Measurements from ENCODE around the gene RPTOR. TPM values are rescaled to one million over a fixed set of nuclear protein-coding genes. Genes with fewer than 3 reads are reported as not detected.

The RPTOR gene
- total RNA-seq, 2 experiments from 2014 or later = 45.3 to 49.1 TPM

DNA sequence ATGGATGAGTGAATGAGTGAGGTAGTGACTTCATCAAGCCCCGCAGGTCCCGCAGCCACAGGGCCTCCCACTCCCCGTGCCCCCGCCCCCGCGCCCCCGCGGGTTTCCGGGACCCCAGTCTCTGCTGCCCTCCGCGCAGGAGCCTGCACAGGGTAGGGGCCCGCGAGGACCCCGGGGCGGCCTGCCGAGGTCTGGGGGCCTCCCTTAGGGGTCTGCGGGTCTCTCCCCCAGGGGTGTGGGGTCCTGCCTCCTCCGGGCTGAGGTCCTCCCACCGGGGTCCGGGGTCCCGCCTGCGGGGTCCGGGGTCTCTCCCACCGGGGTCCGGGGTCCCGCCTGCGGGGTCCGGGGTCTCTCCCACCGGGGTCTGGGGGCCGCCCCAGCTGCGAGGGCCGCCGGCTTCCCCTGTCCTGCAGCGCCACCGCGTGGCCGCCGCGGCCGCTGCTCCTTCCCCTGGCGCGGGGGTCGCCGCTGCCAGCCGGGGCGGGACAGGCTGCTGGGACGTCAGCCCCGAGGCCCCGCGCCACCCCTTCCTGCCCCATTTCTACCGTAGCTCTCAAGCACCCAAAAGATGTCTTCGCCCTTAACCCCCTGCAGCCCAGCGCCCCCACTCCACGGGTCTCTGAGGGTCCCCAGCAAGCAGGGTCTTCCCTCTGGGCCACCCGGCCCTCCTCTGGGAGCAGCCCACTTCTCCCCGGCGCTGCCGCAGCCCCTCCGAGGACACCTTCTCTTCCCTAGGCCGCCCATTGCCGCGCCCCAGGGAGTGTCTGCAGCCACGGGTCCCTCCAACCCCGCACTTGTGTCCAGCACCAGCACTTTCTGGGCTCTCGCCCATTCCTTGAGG lies 436.6 kb downstream of the RPTOR start:
- ATAC-seq (peak; percentile 50), DNase-seq (peak; percentile 35)
- peaks cover 10% of the 10 kb centered on the region for H3K27me3 Mint-ChIP-seq
- H3K9me3 Mint-ChIP-seq = no peaks in the 10 kb centered on the region
- ChIA-PET POLR2A (no interaction called here), CTCF (interaction anchor here (0.7 to 2.1 kb wide), 3 partner anchors 9 to 82 kb away, joined by 3 to 8 read pairs (median 3); no protein-coding TSS in a partner anchor)
- H3K4me3 Mint-ChIP-seq = no peak overlapping the region
- intact Hi-C loops (cut with micrococcal nuclease) = loop anchor here (5.0 kb wide), 1 partner anchor 554 kb away; no protein-coding TSS in a partner anchor
- H3K4me1 Mint-ChIP-seq (ENCODE audit: low read depth) = peaks cover 9% of the 10 kb centered on the region
- no peak overlapping the region for H3K27ac Mint-ChIP-seq
- peak; percentile 99 for TF ChIP-seq CTCF (IDR thresholded peaks at IDR 0.05)
- H3K36me3 Mint-ChIP-seq (ENCODE audit: low read depth) = no peaks in the 10 kb centered on the region

DNA sequence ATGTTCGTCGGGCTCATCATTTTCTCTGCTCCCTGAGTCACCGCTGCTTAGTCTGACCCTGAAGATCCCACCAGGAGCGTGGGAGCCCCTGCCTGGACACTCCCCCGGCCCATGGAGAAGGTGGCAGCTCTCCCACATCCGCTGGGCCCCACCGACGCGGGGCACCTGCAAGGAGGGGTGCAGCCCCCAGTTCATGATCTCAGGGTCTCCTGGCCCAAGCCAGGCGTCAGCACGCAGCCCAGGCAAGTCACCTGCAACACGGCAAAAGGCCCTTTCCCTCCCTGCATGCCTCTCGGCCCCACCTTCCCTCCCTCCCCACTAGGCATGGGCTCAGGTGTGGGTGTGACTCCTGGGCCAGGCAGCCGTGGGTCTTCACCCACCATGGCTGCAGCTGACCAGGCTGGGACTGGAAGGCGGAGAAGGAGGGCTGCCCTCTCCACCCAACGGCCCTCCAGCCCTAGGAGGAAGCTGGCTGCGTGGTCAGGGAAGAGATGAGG lies 437.3 kb downstream of the RPTOR start:
- no peak for ATAC-seq
- H3K4me3 Mint-ChIP-seq = no peak overlapping the region
- DNase-seq = no peak

GRCh38 chr17:80982426-80982974 lies 437.9 kb downstream of the RPTOR start:
- POLR2A ChIA-PET = no interaction called here
- no peak overlapping the region for H3K4me3 Mint-ChIP-seq

More for the DNA sequence above, 437.3 kb downstream of the RPTOR start:
- peaks cover 10% of the 10 kb centered on the region for H3K27me3 Mint-ChIP-seq
- CTCF ChIA-PET = interaction anchor here (0.8 to 2.1 kb wide), 3 partner anchors 11 to 81 kb away, joined by 3 to 8 read pairs (median 3); no protein-coding TSS in a partner anchor
- H3K9me3 Mint-ChIP-seq = no peaks in the 10 kb centered on the region
- H3K4me1 Mint-ChIP-seq (ENCODE audit: low read depth) = peaks cover 9% of the 10 kb centered on the region
- H3K27ac Mint-ChIP-seq = no peak overlapping the region
- POLR2A ChIA-PET = no interaction called here
- no peak for TF ChIP-seq CTCF (IDR thresholded peaks at IDR 0.05)
- no peaks in the 10 kb centered on the region for H3K36me3 Mint-ChIP-seq (ENCODE audit: low read depth)
- intact Hi-C loops (cut with micrococcal nuclease) = loop anchor here (5.0 kb wide), 1 partner anchor 555 kb away; no protein-coding TSS in a partner anchor

GRCh38 chr17:80983545-80983944 lies 438.9 kb downstream of the RPTOR start:
- Mint-ChIP-seq H3K27me3 (peaks cover 10% of the 10 kb centered on the region), H3K4me3 (no peak overlapping the region), H3K9me3 (no peaks in the 10 kb centered on the region), H3K4me1 (ENCODE audit: low read depth) (peaks cover 9% of the 10 kb centered on the region), H3K36me3 (ENCODE audit: low read depth) (no peaks in the 10 kb centered on the region), H3K27ac (no peak overlapping the region)
- ChIA-PET CTCF (no interaction called here), POLR2A (no interaction called here)
- no peak for ATAC-seq
- intact Hi-C loops (cut with micrococcal nuclease) = loop anchor here (5.0 kb wide), 1 partner anchor 556 kb away; no protein-coding TSS in a partner anchor
- DNase-seq = no peak
- no peak for TF ChIP-seq CTCF (IDR thresholded peaks at IDR 0.05)

More at GRCh38 chr17:80982426-80982974, 437.9 kb downstream of the RPTOR start:
- Mint-ChIP-seq H3K27ac (no peak overlapping the region), H3K9me3 (no peaks in the 10 kb centered on the region), H3K4me1 (ENCODE audit: low read depth) (peaks cover 9% of the 10 kb centered on the region), H3K36me3 (ENCODE audit: low read depth) (no peaks in the 10 kb centered on the region), H3K27me3 (peaks cover 10% of the 10 kb centered on the region)
- CTCF ChIA-PET = interaction anchor here (0.8 to 2.1 kb wide), 2 partner anchors 12 to 54 kb away, joined by 3 to 8 read pairs; no protein-coding TSS in a partner anchor
- ATAC-seq (no peak), DNase-seq (no peak)
- intact Hi-C loops (cut with micrococcal nuclease) = loop anchor here (5.0 kb wide), 1 partner anchor 555 kb away; no protein-coding TSS in a partner anchor
- TF ChIP-seq CTCF (IDR thresholded peaks at IDR 0.05) = no peak

All from activated CD8-positive, alpha-beta T cell treated with anti-CD3 and anti-CD28 coated beads for 36 hours (primary cell).